GM19467 (cell line): ENCODE data around the gene PKIB.
"Not testable (repeated sequence)": the region's sequence is repeated elsewhere in the genome, so short reads cannot be mapped to it uniquely, and the experiment has no call there.

Experiments
- ATAC-seq: cut with Tn5 transposase; IDR thresholded peaks from one replicate; pipeline ENCODE4 v1.9.1; 2021; ENCODE audit warnings: mild to moderate bottlenecking, moderate library complexity; ENCODE audit not compliant: unreplicated experiment

Gene PKIB

GRCh38 chr6:122736616-122737015 lies 126.4 kb downstream of the PKIB start:
- ATAC-seq: no peak

- ATAC-seq: no peak
These were observed 129.9 kb downstream of the PKIB start for GRCh38 chr6:122740091-122740490.

GRCh38 chr6:122740936-122741335 lies 130.7 kb downstream of the PKIB start:
- no peak for ATAC-seq

- not testable (repeated sequence) for ATAC-seq
These were observed 134.0 kb downstream of the PKIB start for GRCh38 chr6:122744247-122744646.

GRCh38 chr6:122744856-122745255 lies 134.7 kb downstream of the PKIB start:
- not testable (repeated sequence) for ATAC-seq

GRCh38 chr6:122746688-122747087 lies 136.5 kb downstream of the PKIB start:
- ATAC-seq: no peak

GRCh38 chr6:122747573-122747972 lies 137.4 kb downstream of the PKIB start:
- no peak for ATAC-seq

GRCh38 chr6:122748945-122749344 lies 138.7 kb downstream of the PKIB start:
- ATAC-seq: not testable (repeated sequence)

GRCh38 chr6:122749451-122750050 lies 139.3 kb downstream of the PKIB start:
- no peak for ATAC-seq

GRCh38 chr6:122751326-122751725 lies 141.1 kb downstream of the PKIB start:
- ATAC-seq: peak; percentile 90

GRCh38 chr6:122752459-122752858 lies 142.3 kb downstream of the PKIB start:
- no peak for ATAC-seq

- no peak for ATAC-seq
These were observed 142.9 kb downstream of the PKIB start for GRCh38 chr6:122753000-122753687.

- no peak for ATAC-seq
These were observed 143.5 kb downstream of the PKIB start for GRCh38 chr6:122753688-122754056.

- ATAC-seq: no peak
These were observed 144.1 kb downstream of the PKIB start for GRCh38 chr6:122754191-122754731.

GRCh38 chr6:122755901-122756300 lies 145.7 kb downstream of the PKIB start:
- ATAC-seq: no peak

- peak; percentile 93 for ATAC-seq
These were observed 148.7 kb downstream of the PKIB start for GRCh38 chr6:122758927-122759334.

- no peak for ATAC-seq
These were observed 150.1 kb downstream of the PKIB start for GRCh38 chr6:122760330-122760729.

GRCh38 chr6:122766256-122766655 lies 156.1 kb downstream of the PKIB start:
- no peak for ATAC-seq

- ATAC-seq: no peak
These were observed 160.8 kb downstream of the PKIB start for GRCh38 chr6:122770835-122771601.

GRCh38 chr6:122772724-122773415 lies 162.7 kb downstream of the PKIB start:
- ATAC-seq: no peak
